Thyroid gland (tissue), 4 donors: Measurements from ENCODE around the gene AMN1. TPM values are rescaled to one million over a fixed set of nuclear protein-coding genes. Genes with fewer than 3 reads are reported as not detected.
"Not testable (repeated sequence)": the region's sequence is repeated elsewhere in the genome, so short reads cannot be mapped to it uniquely, and the experiment has no call there.

ENCODE experiments used
- DNase-seq, 2 donors: peaks; one replicate each; pipeline ENCODE4 v3.0.0-alpha.2; 2019
- H3K27ac ChIP-seq, 3 donors: fragments of 200-600 bp; sonication (generic); 1 replicate in 2 of 3; 2 replicates in 1 of 3; pipeline ENCODE4 v1.5.1; 2016 to 2019; ENCODE audit warnings: mild to moderate bottlenecking in 1 of 3, moderate library complexity in 1 of 3
- H3K27me3 ChIP-seq: fragments of 200-600 bp; sonication (generic); one replicate; pipeline ENCODE4 v1.5.1; 2019
- H3K36me3 ChIP-seq, 2 donors: fragments of 200-600 bp; sonication (generic); one replicate each; pipeline ENCODE4 v1.5.1; 2016 to 2019
- H3K4me1 ChIP-seq, 2 donors: fragments of 200-600 bp; sonication (generic); one replicate each; pipeline ENCODE4 v1.5.1; 2017 to 2019
- H3K4me3 ChIP-seq, 3 donors: fragments of 200-600 bp; sonication (generic); replicated peaks in 1 of 3; 1 replicate in 2 of 3; 2 replicates in 1 of 3; pipeline ENCODE4 v1.5.1; 2016; ENCODE audit warnings: mild to moderate bottlenecking in 1 of 3
- H3K9me3 ChIP-seq: fragments of 200-600 bp; sonication (generic); one replicate; pipeline ENCODE4 v1.5.1; 2017
- POLR2A ChIP-seq, 2 donors: fragments of 450-650 bp; IDR thresholded peaks; one replicate each; pipeline ENCODE4 v1.6.1; 2017; ENCODE audit warnings: antibody characterized with exemption in 2 of 2, mild to moderate bottlenecking in 2 of 2, moderate library complexity in 1 of 2
- WGBS, 2 donors: methylation state at CpG; one replicate each; pipeline ENCODE4 v1.1.5; 2017; 5-methylcytosine and 5-hydroxymethylcytosine counted together
- intact Hi-C: fragments of 100-400 bp; cut with DNase I; formaldehyde crosslinking; loops from one replicate; pipeline ENCODE4 v1.15.1; 2023
- total RNA-seq, 4 donors: library from RNA; depleted of rRNA; stranded (reverse); fragments of >200 nt; gene quantifications; one replicate each; pipeline ENCODE4 v1.2.3, GENCODE V29; 2016
- TF ChIP-seq, protein P1 (sequence below), 6 experiments: fragments of 200-600 bp in 3 of 6; fragments of 450-650 bp in 3 of 6; sonication (generic) in 3 of 6; IDR thresholded peaks; one replicate each; pipeline ENCODE4 v1.5.1; 2016 to 2019; ENCODE audit warnings: antibody characterized with exemption in 6 of 6, mild to moderate bottlenecking in 2 of 6, inconsistent platforms in 1 of 6, moderate library complexity in 1 of 6

AMN1 gene
- total RNA-seq, 4 donors from 2014 or later: 4.8 to 21.0 (median 8.8) TPM

DNA sequence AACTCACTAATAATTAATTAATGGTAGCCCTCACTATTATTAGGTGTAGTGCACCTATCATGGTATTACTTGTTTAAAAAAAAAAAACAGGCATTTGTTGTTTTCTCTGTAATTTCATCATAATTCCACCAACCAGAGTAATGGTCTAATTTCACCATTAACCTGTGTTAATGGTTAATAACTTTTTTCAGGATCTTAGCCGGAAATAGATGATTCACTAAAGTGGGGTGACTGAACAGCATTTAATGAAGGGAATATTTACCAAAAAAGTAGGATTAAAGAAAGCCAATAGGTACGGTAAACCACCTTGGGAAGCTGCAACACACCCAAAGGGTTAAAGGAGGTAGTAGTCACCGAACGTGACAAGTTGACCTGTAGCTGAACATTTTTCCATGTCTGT is 56.3 kb downstream of the AMN1 start:
- intact Hi-C loops: no loop called here
- no peak overlapping the region for H3K4me3 ChIP-seq
- no peak overlapping the region for H3K27ac ChIP-seq
- 81 to 94% methylated on average over 4 of the region's 4 CpGs for WGBS, 2 donors
- no peak for TF ChIP-seq POLR2A (IDR thresholded peaks at IDR 0.05)
- TF ChIP-seq, protein P1, sequence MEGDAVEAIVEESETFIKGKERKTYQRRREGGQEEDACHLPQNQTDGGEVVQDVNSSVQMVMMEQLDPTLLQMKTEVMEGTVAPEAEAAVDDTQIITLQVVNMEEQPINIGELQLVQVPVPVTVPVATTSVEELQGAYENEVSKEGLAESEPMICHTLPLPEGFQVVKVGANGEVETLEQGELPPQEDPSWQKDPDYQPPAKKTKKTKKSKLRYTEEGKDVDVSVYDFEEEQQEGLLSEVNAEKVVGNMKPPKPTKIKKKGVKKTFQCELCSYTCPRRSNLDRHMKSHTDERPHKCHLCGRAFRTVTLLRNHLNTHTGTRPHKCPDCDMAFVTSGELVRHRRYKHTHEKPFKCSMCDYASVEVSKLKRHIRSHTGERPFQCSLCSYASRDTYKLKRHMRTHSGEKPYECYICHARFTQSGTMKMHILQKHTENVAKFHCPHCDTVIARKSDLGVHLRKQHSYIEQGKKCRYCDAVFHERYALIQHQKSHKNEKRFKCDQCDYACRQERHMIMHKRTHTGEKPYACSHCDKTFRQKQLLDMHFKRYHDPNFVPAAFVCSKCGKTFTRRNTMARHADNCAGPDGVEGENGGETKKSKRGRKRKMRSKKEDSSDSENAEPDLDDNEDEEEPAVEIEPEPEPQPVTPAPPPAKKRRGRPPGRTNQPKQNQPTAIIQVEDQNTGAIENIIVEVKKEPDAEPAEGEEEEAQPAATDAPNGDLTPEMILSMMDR (IDR thresholded peaks at IDR 0.05): no peak
- H3K36me3 ChIP-seq: peaks cover 0 to 3% of the 10 kb centered on the region in 2 donors
- no peaks in the 10 kb centered on the region for H3K9me3 ChIP-seq
- no peaks in the 10 kb centered on the region for H3K4me1 ChIP-seq
- H3K27me3 ChIP-seq: no peaks in the 10 kb centered on the region
- DNase-seq: no peak

DNA sequence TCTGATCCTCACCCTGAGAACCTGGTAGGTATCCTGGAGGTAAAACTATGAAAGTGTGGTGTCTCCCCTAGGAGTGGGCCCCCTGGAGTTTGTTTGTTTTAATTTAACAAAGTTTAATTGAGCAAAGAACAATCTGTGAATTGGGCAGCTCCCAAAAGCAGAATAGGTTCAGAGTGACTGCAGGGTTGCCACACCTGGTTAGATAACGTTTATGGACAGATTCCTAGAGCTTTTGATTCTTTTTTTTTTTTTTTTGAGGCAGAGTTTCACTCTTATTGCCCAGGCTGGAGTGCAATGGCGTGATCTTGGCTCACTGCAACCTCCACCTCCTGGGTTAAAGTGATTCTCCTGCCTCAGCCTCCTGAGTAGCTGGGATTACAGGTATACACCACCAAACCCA is 59.2 kb downstream of the AMN1 start:
- 96 to 97% methylated on average over 2 of the region's 2 CpGs for WGBS, 2 donors
- H3K4me1 ChIP-seq, DNase-seq, intact Hi-C loops, H3K9me3 ChIP-seq, H3K36me3 ChIP-seq, H3K27me3 ChIP-seq, H3K27ac ChIP-seq, H3K4me3 ChIP-seq: not testable (repeated sequence)

DNA sequence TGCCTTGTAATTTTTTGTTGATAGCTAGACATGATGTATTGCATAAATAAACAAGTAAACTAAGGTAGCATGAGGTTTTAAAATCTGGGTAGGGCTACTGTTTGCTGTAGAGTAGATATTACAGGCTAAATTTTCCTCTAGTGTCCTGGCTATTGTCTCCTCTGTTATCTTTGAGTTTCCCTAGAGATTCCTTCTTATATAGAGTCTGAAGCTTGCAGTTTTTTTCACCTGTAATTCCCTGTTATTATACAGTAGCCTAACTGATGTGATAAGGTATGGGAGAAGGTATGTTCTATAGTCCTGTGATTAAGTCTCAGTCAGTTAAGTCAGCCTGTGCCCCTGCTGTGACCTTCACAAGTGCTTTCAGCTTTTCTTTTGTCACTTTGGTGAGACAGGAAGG is 59.8 kb downstream of the AMN1 start:
- Histone ChIP-seq H3K36me3 (peaks cover 0 to 3% of the 10 kb centered on the region in 2 donors), H3K4me3 (no peak overlapping the region), H3K27me3 (no peaks in the 10 kb centered on the region), H3K27ac (no peak overlapping the region), H3K9me3 (no peaks in the 10 kb centered on the region), H3K4me1 (no peaks in the 10 kb centered on the region)
- intact Hi-C loops: no loop called here
- TF ChIP-seq POLR2A (IDR thresholded peaks at IDR 0.05): no peak
- TF ChIP-seq, protein P1 (IDR thresholded peaks at IDR 0.05): no peak
- no peak for DNase-seq

DNA sequence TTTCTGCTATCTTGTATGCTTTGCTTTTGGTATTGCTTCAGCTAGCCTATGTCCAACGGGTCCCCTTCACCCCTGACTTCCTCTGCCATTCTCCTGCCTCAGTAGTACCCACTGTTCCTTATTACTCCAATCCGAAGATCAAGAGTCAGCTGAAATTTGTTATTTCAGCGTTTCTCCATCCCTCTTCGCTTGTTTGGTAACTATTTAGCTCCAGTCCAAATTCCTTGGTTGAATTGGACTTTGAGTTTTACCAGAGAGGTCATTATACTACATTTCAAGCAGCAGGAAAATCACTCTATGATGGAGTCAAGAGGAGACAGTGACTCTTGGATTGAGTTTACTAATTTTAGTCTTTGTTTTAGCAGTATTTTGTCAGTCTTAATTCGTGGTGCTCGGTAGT is 64.8 kb downstream of the AMN1 start:
- 89 to 91% methylated on average over 6 of the region's 6 CpGs for WGBS, 2 donors
- no peak overlapping the region for H3K27ac ChIP-seq
- H3K4me3 ChIP-seq: no peak overlapping the region
- intact Hi-C loops: loop anchor here (5.0 kb wide), 1 partner anchor 298 kb away; no protein-coding TSS in a partner anchor
- no peaks in the 10 kb centered on the region for H3K27me3 ChIP-seq
- DNase-seq: no peak
- no peaks in the 10 kb centered on the region for H3K4me1 ChIP-seq
- TF ChIP-seq POLR2A (IDR thresholded peaks at IDR 0.05): no peak
- TF ChIP-seq, protein P1 (IDR thresholded peaks at IDR 0.05): no peak
- no peaks in the 10 kb centered on the region for H3K9me3 ChIP-seq
- no peaks in the 10 kb centered on the region for H3K36me3 ChIP-seq

DNA sequence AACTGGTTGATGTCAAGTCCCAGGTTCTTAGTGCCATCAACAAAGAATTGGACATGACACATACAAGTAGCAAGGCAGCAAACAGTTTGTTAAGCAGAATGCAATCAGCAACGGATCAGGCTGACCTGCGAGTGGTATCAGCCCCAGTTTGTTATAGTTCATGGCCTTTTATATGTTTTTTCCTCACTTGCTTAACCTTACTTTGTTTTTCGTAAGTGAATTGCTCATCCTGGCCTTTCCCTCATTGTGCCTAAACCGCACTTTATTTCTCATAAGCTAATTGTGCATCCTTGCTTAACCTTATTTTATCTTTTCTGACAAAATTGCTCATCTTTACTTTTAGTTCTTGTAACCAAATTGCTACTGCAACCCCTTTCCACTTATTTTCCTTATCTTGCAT is 65.2 kb downstream of the AMN1 start:
- no peak overlapping the region for H3K27ac ChIP-seq
- no peaks in the 10 kb centered on the region for H3K27me3 ChIP-seq
- intact Hi-C loops: loop anchor here (5.0 kb wide), 1 partner anchor 299 kb away; no protein-coding TSS in a partner anchor
- no peak for TF ChIP-seq POLR2A (IDR thresholded peaks at IDR 0.05)
- TF ChIP-seq, protein P1 (IDR thresholded peaks at IDR 0.05): no peak
- no peak overlapping the region for H3K4me3 ChIP-seq
- WGBS, 2 donors: 74 to 90% methylated on average over 4 of the region's 4 CpGs
- peaks cover under 1 to 1% of the 10 kb centered on the region in 2 donors for H3K4me1 ChIP-seq
- no peak for DNase-seq
- no peaks in the 10 kb centered on the region for H3K9me3 ChIP-seq
- no peaks in the 10 kb centered on the region for H3K36me3 ChIP-seq
